ENCODE data around the gene CYB5D1.
A peak's percentile ranks its signal among the peaks of the same experiment; 100 is the strongest.
"Not testable (repeated sequence)": the region's sequence is repeated elsewhere in the genome, so short reads cannot be mapped to it uniquely, and the experiment has no call there.

The CYB5D1 gene

GRCh38 chr17:7862692-7863437 is 5.1 kb downstream of the CYB5D1 start:
- TF ChIP-seq CTCF (conservative IDR thresholded peaks at IDR 0.05; ENCODE audit: low read depth, low read length): peak; percentile 71
- H3K4me3 ChIP-seq (ENCODE audit: low read length): no peak overlapping the region
- DNase-seq (ENCODE audit: low read depth): no peak

- not testable (repeated sequence) for H3K4me3 ChIP-seq (ENCODE audit: low read length); DNase-seq (ENCODE audit: low read depth)
Measured at GRCh38 chr17:7864384-7864783, 6.6 kb downstream of the CYB5D1 start.

GRCh38 chr17:7864995-7865650 is 7.3 kb downstream of the CYB5D1 start:
- no peak for TF ChIP-seq CTCF (conservative IDR thresholded peaks at IDR 0.05; ENCODE audit: low read depth, low read length)
- DNase-seq (ENCODE audit: low read depth): no peak
- H3K4me3 ChIP-seq (ENCODE audit: low read length): no peak overlapping the region

GRCh38 chr17:7867881-7868329 is 10.1 kb downstream of the CYB5D1 start:
- TF ChIP-seq CTCF (conservative IDR thresholded peaks at IDR 0.05; ENCODE audit: low read depth, low read length): no peak
- DNase-seq (ENCODE audit: low read depth): no peak
- H3K4me3 ChIP-seq (ENCODE audit: low read length): no peak overlapping the region

GRCh38 chr17:7873051-7873450 is 15.2 kb downstream of the CYB5D1 start:
- no peak for DNase-seq (ENCODE audit: low read depth)
- H3K4me3 ChIP-seq (ENCODE audit: low read length): no peak overlapping the region
- TF ChIP-seq CTCF (conservative IDR thresholded peaks at IDR 0.05; ENCODE audit: low read depth, low read length): no peak

GRCh38 chr17:7875804-7876370 is 18.1 kb downstream of the CYB5D1 start:
- no peak overlapping the region for H3K4me3 ChIP-seq (ENCODE audit: low read length)
- TF ChIP-seq CTCF (conservative IDR thresholded peaks at IDR 0.05; ENCODE audit: low read depth, low read length): no peak
- DNase-seq (ENCODE audit: low read depth): no peak

GRCh38 chr17:7878234-7878633 is 20.4 kb downstream of the CYB5D1 start:
- H3K4me3 ChIP-seq (ENCODE audit: low read length): no peak overlapping the region
- TF ChIP-seq CTCF (conservative IDR thresholded peaks at IDR 0.05; ENCODE audit: low read depth, low read length): no peak
- no peak for DNase-seq (ENCODE audit: low read depth)
